ENCODE measurements around the gene ZNF503. TPM values are rescaled to one million over a fixed set of nuclear protein-coding genes. Genes with fewer than 3 reads are reported as not detected.
A peak's percentile ranks its signal among the peaks of the same experiment; 100 is the strongest.

The ZNF503 gene
- total RNA-seq, 2 donors from 2014 or later: 12.0 to 14.3 TPM

DNA sequence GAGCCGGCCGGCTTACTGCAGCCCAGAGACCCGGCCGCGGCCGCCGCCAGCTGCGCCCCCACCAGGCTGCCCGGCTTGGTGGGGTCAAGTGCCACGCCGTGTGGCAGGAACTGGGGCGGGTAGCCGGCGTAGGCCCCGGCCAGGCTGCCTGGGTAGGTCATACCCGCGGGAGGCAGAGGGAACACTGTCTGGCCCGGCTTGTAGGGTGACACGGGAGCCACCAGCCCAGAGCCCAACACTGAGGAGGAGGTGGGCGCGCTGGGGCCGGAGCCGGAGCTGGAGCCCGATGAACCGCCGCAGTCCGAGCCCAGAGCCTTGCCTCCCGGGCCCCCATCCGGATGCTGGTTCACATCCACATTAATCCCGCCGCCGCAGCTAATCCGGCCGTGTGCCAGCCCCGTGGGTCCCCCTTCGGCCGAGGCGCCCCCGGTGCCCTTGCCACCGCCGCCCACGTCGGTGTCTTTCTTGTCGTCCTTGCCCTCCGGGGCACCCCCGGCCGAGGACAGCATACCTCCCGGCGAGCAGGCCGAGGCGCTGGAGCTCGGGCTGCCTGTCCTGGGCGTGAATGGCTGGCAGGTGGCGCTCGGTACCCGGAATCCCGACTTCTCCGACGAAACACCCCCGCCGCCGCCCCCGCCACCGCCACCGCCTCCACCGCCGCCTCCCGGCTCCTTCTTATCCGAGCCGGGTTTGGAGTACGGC is 2.0 kb downstream of the ZNF503 start:
- intact Hi-C loops (cut with DNase I): loop anchor here (2.0 to 10.0 kb wide), 10 partner anchors 102 to 1608 kb away; no protein-coding TSS in a partner anchor
- DNase-seq: peak; percentile 90
- peak; percentile 16 to 21 for ATAC-seq

DNA sequence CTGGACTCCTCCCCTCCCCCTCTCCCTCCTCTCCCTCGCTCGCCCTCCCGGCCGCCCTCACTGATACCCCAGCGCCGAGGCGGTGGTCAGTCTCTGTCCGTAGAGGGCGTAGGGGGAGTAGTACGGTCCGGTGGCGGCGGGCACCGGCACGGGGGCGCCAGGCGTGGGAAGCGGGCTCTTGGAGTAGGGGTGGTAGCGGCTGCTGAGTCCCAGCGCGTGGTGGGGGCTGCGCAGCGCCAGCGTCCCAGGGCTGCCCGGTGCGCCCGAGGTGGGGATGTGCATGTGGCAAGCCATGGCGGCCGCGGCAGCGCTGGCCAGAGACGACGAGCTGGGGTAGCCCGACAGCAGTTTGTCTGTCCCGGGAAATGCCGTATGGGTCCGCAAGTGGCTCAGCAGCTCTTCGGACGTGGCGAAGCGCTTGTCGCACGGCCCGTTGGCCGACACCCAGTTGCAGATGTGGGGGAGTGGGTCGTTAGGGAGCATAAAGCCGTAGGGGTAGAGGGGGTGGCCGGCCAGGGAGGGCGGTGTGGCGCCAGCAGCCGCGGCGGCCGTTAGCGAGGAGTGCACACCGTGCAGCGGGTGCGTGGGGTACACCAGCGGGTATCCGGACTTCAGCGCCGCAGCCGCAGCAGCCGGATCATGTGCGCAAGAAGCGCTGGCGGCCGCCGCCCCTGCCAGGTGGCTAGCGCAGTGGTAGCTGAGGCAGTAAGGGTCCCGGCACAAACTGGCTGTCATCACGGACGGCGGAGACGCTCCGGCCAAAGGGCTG is 2.7 kb downstream of the ZNF503 start:
- no peak for ATAC-seq
- intact Hi-C loops (cut with DNase I): loop anchor here (5.0 kb wide), 3 partner anchors 102 to 1608 kb away; no protein-coding TSS in a partner anchor
- DNase-seq: peak; percentile 41

DNA sequence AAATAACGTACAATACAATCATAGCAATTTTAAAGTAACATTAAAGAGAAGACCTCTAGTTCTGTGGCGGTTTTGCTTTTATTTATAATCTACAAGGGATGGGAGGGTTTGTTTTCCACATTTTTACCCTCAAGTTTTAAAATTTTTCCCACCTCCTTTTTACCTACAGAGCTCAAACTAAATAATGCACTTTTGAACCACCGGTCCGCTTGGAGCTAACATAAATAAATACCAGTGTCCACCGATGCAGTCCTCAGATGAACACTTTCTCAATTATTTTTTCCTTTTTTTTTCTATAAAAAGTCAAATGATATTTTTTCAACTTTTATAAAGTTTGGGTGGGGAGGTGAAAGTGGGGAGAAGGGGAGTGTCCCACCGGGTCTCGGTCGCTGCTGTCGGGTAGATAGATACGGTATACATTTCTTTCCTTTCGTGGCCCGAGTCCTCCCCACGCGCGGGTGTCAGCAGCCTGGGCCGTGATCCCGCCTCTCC is 3.3 kb downstream of the ZNF503 start:
- intact Hi-C loops (cut with DNase I): loop anchor here (5.0 kb wide), 3 partner anchors 101 to 1609 kb away; no protein-coding TSS in a partner anchor
- no peak for DNase-seq
- no peak for ATAC-seq

DNA sequence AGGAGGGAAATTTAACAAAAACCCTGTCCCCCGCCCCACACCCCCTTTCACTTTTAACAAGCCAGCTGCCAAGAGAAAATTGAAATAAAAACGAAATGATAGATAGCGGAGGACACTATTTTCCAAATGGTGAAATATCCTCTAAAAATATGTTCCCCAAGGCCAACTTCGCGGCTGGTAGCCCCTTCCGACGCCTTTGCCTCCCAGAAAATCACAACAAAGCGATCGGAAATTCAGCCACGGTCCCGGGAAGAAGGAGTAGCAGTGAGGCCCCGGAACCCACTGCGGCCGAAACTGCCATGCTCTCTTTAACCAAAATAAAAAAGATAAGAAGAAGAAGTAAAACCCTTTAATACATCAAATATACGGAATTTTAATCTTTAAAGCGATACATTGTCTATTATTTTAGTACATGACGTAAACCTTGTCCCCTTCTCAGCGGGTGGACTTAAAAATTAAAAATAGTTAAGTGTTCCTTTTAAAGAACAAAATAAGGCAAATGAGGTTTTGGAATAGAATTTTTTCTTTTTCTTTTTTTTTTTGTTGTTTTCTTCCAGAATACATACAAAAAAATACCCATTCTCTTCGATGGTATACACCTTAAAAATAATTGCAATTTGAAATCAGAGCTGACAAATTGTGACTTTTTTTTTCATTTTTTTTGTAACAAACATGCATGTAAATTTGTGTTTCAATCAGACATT is 3.9 kb downstream of the ZNF503 start:
- ATAC-seq: no peak
- DNase-seq: no peak
- intact Hi-C loops (cut with DNase I): loop anchor here (5.0 kb wide), 3 partner anchors 100 to 1610 kb away; no protein-coding TSS in a partner anchor

DNA sequence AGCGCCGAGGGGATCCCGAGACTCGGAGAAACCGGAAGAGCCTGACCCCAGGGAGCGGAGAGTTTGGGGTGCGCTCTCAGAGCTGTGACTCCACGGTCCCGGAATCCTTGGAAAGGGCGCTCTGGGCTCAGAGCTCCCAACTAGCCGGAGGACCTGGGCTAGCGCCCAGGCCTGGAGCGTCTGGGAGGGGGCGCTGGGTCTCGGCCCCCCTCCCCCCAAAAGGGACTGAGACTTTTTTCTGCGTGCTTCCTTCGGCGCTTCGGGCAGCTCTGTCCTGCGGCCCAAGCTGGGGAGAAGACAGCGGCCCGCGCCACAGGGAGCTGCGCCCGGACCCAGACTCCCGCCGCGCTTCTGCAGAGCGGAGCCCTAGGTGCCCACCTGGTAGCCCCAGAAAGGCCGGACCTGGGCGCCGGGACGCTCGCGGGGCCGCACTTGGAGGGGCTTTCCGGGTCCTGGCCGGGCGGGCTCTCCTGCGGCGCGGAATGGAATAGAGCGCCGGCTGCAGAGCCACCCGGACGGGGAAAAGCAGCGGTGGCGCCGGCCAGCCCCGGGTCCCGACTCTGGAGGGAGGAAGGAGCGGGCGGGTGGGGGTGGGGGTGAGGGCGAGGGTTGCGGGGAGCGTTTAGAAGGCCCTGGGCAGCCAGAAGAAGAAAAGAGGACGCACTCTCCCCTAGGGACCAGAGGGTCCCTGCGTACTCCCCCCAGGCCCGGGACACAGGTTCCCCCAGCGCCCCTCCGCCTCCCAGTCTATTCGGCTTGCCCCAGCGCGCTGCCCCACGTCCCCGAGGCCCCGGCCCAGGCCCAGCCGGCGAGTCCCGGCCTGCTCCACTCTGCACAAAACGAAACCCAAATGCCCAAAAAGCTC is 4.7 kb downstream of the ZNF503 start:
- ATAC-seq (no peak), DNase-seq (peak; percentile 43)

DNA sequence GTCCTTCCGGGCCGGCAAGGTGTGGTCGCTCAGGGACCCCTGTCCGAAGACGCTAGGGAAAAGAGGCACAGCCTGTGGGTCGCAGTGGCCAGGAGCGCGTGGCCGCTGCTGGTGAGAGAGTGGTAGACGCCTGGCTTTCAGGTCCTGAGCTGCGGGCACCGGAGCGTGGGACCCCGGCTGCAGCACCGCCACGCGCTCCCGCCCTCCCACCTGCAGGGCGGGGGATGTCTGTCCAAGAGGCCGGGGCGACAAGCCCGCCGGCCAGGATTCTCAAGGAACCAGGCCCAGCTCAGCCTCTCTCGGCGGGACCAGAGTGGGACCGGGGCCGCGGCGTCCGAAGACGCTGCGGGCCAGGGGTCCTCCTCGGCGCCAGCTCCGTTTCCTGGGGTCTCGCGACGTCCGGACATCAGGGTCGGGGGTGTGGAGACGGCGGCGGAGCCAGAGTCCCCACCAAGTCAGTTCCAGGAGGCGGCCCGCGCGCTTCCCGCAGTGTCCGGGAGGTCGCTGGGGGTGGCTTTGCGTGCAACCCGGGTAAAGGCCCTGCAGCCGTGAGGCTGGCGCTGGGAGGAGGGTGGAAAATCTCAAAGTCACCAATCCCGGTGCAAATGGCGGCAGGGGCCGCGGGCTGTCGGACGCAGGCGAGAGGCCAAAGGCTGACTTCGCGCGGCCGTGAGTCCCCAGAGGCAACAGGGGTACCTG is 5.5 kb downstream of the ZNF503 start:
- intact Hi-C loops (cut with DNase I): loop anchor here (5.0 kb wide), 3 partner anchors 99 to 1611 kb away; no protein-coding TSS in a partner anchor
- ATAC-seq: peak in 1 of 2 donors; percentile 1

More for the DNA sequence above, 4.7 kb downstream of the ZNF503 start:
- intact Hi-C loops (cut with DNase I): loop anchor here (5.0 kb wide), 3 partner anchors 100 to 1610 kb away; no protein-coding TSS in a partner anchor

DNA sequence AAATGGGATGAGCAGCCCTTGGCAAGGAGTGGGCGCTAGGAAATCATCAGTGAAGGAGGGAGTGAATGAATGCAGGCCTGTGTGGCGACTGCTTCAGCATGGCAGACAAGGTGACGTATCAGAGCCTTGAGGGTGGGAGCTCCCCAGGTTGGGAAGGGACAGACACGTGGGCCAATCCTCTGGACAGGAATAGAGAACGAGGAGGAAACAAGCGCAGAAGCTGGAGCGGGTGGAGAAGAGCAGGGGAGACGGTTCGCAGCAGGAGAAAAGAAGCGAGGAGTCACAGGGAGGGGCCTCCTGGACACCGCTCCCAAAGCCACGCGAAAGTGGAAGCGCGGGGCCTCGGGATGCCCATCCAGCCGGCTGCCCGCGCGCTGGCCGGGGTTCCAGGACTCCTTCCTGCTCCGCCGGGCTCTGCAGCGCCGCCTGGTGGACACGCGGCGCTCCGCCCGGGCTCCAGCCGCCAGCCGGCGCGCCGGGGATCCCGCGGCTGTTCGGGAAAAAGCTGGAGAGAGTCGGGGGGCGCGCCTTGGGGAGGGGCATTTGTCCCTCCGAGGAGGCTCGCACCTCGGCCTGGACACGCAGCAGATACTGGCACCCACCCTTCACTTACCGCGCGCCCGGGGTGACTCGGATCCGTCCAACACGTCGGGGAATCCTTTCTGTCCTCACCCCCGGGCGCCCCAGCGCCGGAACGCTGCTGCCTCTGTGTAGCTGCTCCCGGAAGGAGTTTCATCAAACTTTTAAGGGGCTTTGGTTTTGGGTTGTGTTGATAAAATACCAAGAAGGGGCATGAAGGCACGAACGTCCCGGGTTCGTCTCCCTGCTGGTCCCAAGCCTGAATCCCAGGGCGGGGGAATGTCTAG is 6.3 kb downstream of the ZNF503 start:
- peak; percentile 41 to 46 for ATAC-seq
- intact Hi-C loops (cut with DNase I): loop anchor here (5.0 kb wide), 3 partner anchors 98 to 1612 kb away; no protein-coding TSS in a partner anchor
- DNase-seq: peak; percentile 75

More for the DNA sequence above, 5.5 kb downstream of the ZNF503 start:
- DNase-seq: peak; percentile 28

DNA sequence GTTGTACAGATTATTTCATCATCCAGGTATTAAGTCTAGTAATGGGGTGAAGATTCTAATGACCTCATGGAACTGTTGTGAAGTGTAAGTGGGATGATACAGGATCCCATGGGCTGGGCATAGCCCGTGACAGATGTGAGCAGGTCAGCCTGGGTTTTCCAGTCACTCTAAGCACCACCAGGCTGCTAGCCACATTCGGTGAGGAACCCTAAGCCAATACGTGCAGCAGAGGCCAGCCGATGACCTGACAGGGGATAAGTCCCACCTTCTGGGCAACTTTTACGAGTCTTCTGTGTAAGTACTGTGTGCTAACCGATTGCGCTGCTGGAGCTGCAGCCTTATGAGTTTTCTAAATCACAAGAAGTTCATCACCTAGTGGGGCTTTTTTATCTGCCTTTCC is 7.3 kb downstream of the ZNF503 start:
- intact Hi-C loops (cut with DNase I): no loop called here
- ATAC-seq (no peak), DNase-seq (no peak)

DNA sequence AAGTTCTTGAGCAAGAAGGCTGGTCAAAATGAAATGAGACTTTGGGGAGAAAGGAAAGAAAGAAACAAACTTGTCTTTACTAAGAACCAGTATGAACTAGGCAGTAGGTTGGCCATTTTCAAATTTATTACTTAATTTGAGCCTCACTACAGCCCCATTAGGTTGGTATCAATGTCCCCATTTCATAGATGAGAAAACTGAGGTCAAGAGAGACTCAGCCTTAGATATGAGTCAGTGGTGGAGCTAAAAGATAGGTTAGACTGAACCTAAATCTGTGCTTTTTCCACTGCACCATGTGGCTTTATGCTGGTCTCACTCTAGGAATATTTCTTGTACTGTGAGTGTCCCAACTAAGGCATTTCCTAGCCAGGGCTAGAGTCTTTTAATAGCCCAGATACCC is 8.8 kb downstream of the ZNF503 start:
- DNase-seq: no peak
- ATAC-seq: no peak
- intact Hi-C loops (cut with DNase I): no loop called here

DNA sequence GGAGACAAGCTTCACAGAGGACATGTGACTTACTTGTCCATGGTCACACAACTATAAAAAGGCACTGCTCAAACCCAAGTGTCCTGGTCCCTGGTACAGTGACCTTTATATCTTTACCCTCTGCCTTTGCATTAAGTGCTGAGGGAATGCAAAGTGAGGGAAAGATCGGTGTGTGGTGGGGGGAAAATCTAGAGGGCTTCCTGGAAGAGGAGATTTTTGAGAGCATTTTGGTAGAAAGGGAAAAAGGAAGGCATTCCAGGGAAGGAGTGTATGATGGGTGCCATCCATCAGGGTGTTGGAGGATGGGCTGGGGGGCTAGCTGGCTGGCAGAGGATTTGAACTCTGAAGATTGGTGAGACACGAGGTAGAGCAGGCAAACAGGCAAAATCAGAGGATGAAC is 9.3 kb downstream of the ZNF503 start:
- ATAC-seq (no peak), DNase-seq (no peak)
- intact Hi-C loops (cut with DNase I): no loop called here

DNA sequence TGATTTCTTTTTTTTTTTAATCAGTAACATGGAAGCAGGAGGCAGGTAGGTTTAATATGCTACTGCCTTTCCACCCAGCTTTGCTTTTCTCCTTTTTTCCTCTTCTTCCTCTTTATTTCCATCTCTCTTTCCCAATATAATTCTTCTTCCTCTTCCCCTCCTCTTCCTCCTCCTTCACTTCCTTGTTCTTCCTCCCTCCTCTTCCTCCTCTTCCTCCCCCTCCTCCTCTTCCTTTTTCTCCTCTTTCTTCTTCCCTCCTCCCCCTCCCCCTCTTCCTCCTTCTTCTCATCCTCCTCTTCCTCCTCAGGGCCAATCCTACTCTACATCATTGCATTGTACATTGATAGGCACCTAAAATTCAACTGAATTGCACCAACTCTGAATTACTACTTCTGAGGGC is 11.4 kb downstream of the ZNF503 start:
- DNase-seq: no peak
- no peak for ATAC-seq
- intact Hi-C loops (cut with DNase I): no loop called here

DNA sequence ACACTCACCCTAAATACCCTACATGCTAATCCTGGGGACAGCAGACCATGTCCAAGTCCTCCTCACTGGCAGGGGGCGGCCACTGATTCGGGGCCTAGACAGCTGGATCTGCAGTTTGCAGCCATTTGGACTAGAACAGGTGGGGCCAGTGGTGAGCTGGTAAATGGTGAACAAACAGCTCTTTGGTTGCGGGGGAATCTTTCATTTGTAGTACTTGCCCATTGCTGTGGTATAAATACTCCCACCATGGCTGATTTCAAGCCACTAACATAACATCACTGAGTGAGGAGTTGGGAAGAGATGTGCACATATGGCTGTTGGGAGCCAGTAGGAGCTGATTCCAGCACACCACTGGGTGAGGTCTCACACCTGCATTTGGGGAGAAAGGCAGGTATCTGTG is 13.5 kb downstream of the ZNF503 start:
- intact Hi-C loops (cut with DNase I): no loop called here

DNA sequence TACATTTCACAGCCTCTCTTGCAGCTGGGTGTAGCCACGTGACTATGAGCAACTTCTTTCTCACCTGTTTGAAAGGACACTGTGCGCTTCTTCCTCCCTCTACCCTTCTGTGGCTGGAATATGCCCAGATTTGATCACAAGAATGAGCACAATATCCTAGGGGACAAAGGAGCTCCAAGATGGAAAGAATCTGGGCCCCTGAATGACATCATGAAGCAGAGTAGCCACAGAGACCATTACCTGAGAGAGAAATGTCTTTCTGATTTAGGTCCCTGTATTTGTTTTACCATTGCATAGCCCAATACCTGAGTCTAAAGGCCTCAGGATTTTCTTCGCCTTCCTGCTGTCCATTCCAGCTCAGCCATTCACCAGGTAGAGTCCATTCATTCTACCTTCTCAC is 15.4 kb downstream of the ZNF503 start:
- ATAC-seq: no peak
- intact Hi-C loops (cut with DNase I): no loop called here
- DNase-seq: no peak

More for the DNA sequence above, 13.5 kb downstream of the ZNF503 start:
- DNase-seq (no peak), ATAC-seq (no peak)

DNA sequence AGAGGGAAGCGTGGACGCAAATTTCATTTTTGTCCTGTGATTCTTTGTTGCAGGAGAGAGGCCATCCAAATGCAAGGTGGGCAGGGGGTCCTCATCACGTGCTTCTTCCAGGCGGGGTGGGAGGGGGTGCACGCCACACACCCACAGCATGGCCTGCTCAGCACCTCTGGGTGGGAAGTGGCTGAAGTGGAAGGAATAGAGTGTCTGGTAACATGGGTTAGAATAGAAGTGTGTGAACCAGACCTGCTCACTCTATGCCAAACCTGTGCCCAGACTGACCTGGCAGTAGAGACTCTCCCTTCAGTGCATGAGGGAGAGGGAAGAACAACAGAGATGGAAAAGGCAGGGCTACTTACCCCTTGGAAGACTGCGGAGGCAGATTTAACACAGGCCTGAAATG is 21.7 kb downstream of the ZNF503 start:
- ATAC-seq: no peak
- intact Hi-C loops (cut with DNase I): no loop called here
- DNase-seq: no peak

DNA sequence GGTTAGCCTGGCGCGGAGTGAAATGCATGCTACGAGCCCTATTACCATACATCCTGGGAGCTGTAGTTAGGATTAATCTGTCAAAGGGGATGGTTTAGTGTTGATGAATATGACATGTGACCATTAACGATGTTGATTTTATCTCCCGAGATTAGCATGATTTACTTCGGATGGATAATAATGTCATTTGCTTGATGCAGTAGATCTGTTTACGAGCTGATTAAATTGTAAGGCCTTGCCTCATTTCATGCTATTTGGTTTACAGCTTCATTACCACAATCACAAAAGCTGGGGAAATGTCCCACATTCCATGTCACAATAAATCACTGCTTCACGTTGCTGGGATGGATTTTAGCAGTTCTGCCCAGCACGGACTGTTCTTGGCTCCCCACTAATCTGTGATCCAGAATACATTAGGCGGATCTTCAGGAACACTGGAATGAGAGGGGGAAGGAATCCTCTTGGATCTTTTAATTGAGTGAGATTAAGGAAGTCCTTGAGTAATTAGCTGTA is 22.3 kb downstream of the ZNF503 start:
- DNase-seq (no peak), ATAC-seq (no peak)
- intact Hi-C loops (cut with DNase I): no loop called here

DNA sequence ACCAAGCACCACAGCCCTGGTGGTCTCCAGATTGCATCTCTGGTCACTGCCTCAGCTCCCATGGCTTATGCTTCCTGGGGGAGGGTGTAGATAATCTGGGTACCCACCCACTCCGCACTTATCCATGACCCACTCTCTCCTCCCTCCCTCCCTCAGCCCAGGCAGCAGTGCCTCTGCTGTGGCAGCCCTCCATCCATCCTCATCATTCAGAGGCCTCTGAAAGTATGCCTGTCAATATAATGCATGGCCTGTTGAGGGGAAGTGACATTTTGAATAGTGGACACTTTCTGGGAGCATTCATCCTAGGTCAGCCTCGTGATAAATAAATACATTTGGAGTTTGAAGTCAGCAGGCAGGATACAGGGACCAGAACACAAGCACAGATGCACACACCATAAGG is 23.2 kb downstream of the ZNF503 start:
- ATAC-seq: no peak
- DNase-seq: no peak
- intact Hi-C loops (cut with DNase I): no loop called here

DNA sequence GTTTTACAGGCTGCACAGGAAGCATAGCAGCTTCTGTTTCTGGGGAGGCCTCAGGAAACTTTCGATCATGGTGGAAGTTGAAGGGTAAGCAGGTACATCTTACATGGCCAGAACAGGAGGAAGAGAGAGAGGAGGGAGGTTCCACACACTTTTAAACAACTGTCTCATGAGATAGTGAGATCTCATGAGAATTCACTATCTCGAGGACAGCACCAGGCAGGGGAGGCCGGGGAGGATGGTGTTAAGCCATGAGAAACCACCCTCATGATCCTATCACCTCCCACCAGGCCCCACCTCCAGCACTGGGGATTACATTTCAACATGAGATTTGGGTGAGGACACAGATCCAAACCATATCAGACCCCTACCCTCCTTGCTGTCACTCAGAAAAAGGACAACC is 23.7 kb downstream of the ZNF503 start:
- no peak for DNase-seq
- intact Hi-C loops (cut with DNase I): no loop called here
- no peak for ATAC-seq

All from left cardiac atrium (tissue), 4 donors.